Measurements from ENCODE around the gene ATRIP.

DNA sequence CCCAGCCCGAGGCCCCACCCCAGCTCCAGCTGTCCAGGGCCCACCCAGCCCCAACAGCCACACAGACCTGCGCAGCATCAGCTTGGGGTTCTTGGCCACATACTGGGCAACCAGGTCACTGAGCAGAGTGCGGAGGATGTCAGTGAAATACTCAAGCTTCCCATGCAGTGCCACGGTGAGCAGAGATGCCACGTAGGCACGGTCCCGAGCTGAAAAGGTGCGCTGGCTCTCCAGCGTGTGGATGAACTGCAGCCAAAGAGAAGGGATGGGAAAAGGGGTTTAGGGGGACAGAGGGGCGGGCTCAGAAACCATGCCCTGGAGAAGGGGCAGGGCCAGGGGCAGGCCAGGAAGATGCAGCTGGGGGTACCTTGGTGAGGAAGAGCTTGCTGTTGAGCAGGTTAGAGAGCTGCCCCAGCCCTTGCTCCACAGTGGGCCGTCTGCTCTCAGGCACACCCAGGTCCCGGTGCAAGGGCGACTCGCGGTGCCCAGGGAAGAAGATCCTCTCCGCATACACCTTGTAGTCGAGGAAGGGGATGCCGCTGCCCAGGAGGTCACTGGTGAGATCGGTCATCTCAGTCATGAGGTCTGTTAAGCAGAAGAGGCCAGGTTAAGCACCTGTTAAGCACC, 34.0 kb upstream of the ATRIP start:
- TF ChIP-seq, protein P1, sequence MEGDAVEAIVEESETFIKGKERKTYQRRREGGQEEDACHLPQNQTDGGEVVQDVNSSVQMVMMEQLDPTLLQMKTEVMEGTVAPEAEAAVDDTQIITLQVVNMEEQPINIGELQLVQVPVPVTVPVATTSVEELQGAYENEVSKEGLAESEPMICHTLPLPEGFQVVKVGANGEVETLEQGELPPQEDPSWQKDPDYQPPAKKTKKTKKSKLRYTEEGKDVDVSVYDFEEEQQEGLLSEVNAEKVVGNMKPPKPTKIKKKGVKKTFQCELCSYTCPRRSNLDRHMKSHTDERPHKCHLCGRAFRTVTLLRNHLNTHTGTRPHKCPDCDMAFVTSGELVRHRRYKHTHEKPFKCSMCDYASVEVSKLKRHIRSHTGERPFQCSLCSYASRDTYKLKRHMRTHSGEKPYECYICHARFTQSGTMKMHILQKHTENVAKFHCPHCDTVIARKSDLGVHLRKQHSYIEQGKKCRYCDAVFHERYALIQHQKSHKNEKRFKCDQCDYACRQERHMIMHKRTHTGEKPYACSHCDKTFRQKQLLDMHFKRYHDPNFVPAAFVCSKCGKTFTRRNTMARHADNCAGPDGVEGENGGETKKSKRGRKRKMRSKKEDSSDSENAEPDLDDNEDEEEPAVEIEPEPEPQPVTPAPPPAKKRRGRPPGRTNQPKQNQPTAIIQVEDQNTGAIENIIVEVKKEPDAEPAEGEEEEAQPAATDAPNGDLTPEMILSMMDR (conservative IDR thresholded peaks at IDR 0.05), result no peak
- TF ChIP-seq EZH2 (IDR thresholded peaks at IDR 0.05; ENCODE audit: low read depth), result no peak
